Cardiac septum (tissue), 1 donor: ENCODE data around the gene LIFR. TPM values are rescaled to one million over a fixed set of nuclear protein-coding genes. Genes with fewer than 3 reads are reported as not detected.
"Not testable (repeated sequence)": the region's sequence is repeated elsewhere in the genome, so short reads cannot be mapped to it uniquely, and the experiment has no call there.

Experiments
- DNase-seq: peaks from one replicate; pipeline ENCODE4 v3.0.0-alpha.2; 2020; ENCODE audit warnings: low spot score
- intact Hi-C: fragments of 100-400 bp; cut with DNase I; formaldehyde crosslinking; loops from one replicate; pipeline ENCODE4 v1.14.0; 2022
- total RNA-seq: library from RNA; stranded (reverse); fragmentation: NEBNext Ultra II Directional; extraction: Animal tissue kit (Norgen Biotek cat#: 25700); gene quantifications from one replicate; pipeline ENCODE4 v1.2.1, GENCODE V29; 2021
- donor health status: DM: no; HTN: no; CAD: no.

LIFR gene
- total RNA-seq, 1 donor from 2014 or later: 30.9 TPM

DNA sequence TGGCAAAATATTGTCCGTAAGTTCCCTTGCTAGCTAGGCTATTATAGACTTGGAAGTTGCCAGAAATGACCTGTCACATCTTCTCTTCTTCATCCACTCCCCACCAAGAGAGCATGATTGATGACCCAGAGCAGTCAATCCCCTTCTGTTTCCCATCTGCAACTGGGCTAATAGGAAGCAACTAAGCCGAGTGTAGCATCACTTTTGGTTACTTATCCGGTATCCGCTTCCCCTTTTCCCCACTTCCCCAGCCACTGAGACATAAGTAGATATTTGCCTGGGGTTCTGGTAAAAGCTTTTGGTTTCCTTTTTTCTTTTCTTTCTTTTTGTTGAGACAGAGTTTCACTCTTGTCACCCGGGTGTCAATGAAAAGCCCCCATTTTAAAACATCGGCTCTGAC is 29.4 kb upstream of the LIFR start:
- intact Hi-C loops: no loop called here
- no peak for DNase-seq

GRCh38 chr5:38583500-38583899 is 27.1 kb upstream of the LIFR start:
- DNase-seq: no peak
- intact Hi-C loops: no loop called here

- intact Hi-C loops: no loop called here
- no peak for DNase-seq
Observed at GRCh38 chr5:38582975-38583319, 26.5 kb upstream of the LIFR start.

- intact Hi-C loops: no loop called here
- DNase-seq: no peak
Observed at GRCh38 chr5:38582293-38582974, 26.0 kb upstream of the LIFR start.

- no peak for DNase-seq
- intact Hi-C loops: no loop called here
Observed at GRCh38 chr5:38581597-38581996, 25.2 kb upstream of the LIFR start.

DNA sequence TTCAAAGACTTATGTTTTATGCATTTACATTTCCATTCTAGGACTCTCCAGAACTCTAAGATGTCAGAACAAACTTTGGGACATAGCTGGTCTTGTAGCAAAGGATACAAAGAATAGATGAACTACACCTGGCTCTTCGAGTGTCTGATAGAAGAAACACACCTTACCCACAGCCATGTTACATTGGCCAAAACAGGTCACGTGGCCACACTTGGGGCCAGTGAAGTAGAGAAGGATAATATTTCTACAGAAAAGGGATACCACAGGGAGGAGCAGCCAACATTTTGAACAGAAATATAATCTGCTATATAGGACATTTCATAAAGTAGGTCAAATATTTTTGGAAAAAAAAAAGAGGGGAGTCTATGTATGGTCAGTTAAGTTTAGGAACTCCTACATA is 22.7 kb upstream of the LIFR start:
- intact Hi-C loops: no loop called here
- no peak for DNase-seq

DNA sequence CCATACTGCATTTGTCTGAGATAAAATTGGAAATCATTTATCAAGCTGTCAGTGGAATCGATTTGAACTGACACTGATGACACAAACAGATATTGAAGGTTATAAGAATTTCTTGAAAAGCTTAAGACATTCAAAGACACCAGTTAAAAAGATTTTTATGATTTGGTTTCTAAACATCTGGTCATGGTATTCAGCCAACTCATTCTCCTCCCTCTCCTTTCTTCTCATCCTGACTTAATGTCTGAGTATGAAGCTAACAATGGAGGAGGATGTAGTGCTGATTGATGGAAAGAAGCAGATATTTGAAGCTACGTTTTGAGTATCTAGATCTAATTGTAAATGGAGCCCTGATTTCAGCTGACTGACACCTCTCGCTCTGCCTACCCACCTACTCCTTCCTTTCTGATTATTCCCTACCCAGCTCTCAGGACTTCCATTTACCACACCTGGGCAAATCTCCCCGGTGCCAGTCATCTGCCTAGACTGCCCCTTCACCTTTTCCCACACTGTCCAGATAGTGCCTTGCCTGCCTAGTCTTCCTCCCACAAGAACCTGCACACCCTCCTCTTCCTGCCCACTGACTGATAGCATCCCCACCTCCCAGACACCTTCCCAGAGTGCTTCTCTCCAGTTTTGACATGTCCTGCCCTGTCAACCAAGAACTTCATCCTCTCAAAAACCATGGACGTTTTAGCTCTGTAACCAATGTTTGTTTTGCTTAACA is 20.7 kb upstream of the LIFR start:
- no peak for DNase-seq
- intact Hi-C loops: no loop called here

- intact Hi-C loops: no loop called here
- DNase-seq: no peak
Observed at GRCh38 chr5:38576442-38576841, 20.0 kb upstream of the LIFR start.

DNA sequence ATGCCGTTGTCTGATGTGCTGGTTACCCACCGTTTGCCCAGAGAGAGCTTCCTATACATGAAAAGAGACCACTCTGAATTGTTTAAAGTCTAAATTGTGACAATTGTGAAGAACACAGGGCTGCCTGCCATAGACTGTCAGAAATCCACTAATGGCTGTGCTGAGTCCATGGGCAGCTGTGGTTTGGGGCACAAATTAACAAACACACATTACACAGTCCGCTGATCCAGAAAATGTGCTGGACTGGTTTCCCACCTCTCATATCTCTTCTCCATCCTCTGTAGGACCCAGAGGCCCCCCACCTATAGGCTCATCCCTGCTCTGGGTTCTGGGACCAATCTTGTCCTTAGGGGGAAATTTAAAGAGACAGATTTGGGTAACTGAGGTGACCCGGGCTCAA is 19.0 kb upstream of the LIFR start:
- DNase-seq: no peak
- intact Hi-C loops: no loop called here

DNA sequence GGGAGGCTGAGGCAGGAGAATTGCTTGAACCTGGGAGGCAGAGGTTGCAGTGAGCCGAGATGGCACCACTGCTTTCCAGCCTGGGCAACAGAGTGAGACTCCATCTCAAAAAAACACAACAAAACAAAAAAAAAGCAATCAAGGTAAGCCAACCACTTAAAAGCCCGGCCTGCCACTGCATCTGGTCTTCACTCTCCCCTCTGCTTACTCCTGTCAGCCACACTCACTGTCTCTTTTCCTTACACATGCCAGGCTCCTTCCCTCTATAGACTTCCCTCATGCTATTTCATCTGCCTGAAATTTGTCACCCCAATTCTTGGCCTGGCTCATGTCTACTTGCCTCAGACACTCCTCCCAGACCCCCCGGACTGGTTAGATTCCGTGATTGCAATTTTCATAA is 17.6 kb upstream of the LIFR start:
- no peak for DNase-seq
- intact Hi-C loops: no loop called here

DNA sequence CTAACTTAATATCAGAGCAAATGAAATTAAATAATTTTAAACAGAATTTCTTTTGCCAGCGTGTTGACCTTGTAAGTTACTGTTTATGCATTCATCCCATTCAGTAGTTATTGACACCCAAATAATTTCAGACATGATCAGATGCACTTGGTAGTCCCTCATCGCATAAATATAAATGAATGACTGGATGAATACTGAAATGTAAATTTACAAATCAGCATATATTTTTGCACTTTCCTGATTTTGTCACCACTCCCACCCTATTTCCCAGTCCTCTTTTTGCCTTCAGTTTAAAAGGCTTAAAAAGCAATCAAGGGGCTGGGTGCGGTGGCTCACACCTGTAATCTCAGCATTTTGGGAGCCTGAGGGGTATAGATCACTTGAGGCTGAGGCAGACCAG is 17.1 kb upstream of the LIFR start:
- intact Hi-C loops: no loop called here
- DNase-seq: no peak

- DNase-seq: no peak
Observed at GRCh38 chr5:38569180-38569579, 12.7 kb upstream of the LIFR start.

GRCh38 chr5:38567306-38567705 is 10.9 kb upstream of the LIFR start:
- intact Hi-C loops: not testable (repeated sequence)

More at GRCh38 chr5:38569180-38569579, 12.7 kb upstream of the LIFR start:
- intact Hi-C loops: no loop called here

DNA sequence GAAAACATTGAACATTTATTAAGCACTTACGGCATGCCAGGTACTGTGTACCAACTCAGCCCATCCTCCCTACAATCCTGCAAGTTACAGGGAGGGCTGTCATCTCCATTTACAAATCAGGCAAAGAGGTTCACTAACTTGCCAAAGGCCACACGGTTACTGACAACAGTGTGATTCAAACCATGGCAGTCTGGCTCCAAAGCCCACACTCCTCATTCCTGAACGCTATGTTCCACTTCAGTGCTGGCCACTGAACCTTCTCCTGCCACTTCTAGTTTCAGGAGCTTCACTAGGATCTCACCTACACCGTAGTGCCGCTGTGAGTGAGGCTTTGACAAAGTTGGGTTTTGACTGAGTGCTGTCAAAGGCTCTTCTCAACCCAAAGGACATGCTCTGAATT is 7.2 kb upstream of the LIFR start:
- DNase-seq: no peak
- intact Hi-C loops: no loop called here

More at GRCh38 chr5:38567306-38567705, 10.9 kb upstream of the LIFR start:
- not testable (repeated sequence) for DNase-seq

- DNase-seq: no peak
- intact Hi-C loops: no loop called here
Observed at GRCh38 chr5:38562444-38563210, 6.2 kb upstream of the LIFR start.

GRCh38 chr5:38559428-38559827 is 3.0 kb upstream of the LIFR start:
- intact Hi-C loops: loop anchor here (5.0 kb wide), 2 partner anchors 112 to 248 kb away; no protein-coding TSS in a partner anchor

DNA sequence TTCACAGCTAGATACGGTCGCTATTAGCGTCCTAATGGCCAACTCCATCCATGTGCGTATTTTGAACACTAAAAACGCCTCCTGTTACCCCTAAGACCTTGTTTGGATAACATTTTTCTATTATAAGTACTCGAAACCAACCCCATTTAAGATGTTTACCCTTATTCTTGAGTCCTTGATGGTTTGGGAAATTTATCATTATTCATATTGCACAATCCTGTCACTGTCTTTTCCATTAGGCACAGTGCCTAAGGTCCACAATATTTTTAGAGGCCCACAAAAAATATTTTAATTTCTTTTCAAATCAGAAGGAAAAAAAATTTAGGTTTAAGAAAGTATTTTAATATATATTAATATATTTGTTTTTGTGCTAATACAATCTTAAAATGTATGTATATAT is 1.3 kb upstream of the LIFR start:
- DNase-seq: no peak
- intact Hi-C loops: loop anchor here (2.0 to 5.0 kb wide), 3 partner anchors 43 to 250 kb away; no protein-coding TSS in a partner anchor

More at GRCh38 chr5:38559428-38559827, 3.0 kb upstream of the LIFR start:
- no peak for DNase-seq

DNA sequence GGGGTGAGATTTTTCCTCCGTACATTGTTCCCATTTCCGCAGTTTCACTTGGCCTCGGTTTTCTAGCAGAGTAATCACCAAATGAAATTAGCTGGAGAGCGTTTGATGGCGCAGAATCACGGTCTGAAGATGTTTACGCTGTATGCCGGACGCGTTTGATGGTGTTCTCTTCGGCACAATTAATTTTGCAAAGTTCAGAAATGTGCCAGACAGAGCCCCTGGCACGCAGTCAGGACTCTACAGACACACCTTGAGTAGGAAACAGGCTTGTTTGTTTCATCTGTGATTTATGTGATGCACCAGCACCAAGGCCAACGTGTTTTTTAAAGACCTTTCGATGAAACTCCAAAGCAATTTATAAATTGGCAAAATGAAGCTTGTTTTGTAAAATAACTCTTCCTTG is 863 bp upstream of the LIFR start:
- no peak for DNase-seq
- intact Hi-C loops: loop anchor here (2.0 to 5.0 kb wide), 3 partner anchors 43 to 250 kb away; no protein-coding TSS in a partner anchor

GRCh38 chr5:38556088-38556598 is 303 bp downstream of the LIFR start:
- DNase-seq: no peak
- intact Hi-C loops: loop anchor here (2.0 to 5.0 kb wide), 3 partner anchors 45 to 251 kb away; no protein-coding TSS in a partner anchor
